Activated naive CD8-positive, alpha-beta T cell treated with anti-CD3 and anti-CD28 coated beads, Interleukin-2, amount 50 U/mL, for 16 hours (primary cell): ENCODE results near the gene KLHDC8A.

Source experiments
- DNase-seq: peaks from one replicate; pipeline ENCODE4 v3.0.0-alpha.2; 2020; ENCODE audit warnings: low read depth, low spot score

Gene KLHDC8A

DNA sequence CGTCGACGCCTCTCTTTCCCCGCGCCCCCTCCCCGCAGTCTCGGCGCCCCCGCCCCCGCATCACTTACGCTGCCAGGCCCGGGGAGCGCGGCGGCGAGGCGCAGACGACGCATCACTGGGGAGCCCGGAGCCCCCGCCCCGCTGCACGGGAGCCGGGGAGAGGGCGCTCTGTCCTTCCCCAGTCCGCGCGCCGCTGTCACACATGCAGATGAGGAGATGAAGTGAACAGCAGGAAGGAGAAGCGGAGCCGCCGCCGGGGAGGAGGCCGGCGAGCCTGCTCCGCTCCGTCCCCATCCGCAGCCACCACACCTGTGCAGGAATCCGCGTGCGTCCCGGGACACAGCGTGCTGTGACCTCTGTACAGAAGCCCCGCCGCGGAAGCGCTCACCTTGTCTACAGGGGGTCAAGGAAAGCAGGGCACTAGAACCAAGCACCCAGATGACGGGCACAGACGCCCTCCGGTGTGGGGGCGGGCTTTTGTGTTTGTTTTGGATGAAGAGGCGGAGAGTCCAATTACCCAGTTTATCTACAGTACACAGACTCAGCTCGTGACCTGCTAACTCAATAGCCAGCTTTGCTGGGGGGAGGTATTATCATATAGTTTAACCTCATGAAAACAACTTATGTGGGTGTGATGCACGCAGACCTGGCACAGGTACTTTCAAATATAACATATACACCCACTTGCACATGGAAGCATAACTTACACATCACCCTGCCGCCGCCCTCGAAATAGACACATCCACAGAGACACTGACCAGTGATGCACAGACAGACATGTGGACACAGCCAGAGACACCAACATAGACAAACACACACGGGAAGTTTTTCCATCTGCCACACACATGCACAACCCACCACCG lies 12.4 kb downstream of the KLHDC8A start:
- DNase-seq, result no peak

DNA sequence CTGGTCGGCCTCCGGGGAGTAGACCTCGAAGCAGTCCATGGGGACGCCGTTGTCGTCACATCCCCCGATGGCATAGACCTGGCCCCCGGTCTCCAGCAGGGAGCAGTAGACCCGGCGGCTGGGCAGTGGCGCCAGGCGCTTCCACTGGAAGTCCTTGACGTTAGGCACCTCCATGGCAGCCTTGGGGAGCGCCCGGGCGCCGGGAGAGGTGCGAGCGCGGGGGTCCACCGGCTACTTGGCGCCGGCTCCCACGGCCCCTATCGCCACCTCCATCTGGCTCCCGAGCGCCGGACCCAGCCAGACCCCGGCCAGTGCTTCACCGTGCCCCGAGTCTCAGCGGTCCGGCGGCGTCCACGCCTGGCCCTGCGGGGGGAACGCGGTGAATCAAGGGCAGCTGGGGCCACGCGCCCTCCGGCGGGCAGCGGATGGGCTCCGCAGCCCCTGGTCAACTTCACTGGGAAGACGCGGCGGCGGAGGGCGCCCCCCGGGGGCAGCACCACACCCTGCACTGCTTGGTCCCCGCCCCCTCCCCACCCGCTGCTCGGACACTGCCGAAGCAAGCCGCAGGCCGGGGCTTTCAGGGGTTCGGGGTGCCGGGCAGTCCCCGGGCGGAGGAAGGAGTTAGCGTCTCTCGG lies 13.2 kb downstream of the KLHDC8A start:
- no peak for DNase-seq

DNA sequence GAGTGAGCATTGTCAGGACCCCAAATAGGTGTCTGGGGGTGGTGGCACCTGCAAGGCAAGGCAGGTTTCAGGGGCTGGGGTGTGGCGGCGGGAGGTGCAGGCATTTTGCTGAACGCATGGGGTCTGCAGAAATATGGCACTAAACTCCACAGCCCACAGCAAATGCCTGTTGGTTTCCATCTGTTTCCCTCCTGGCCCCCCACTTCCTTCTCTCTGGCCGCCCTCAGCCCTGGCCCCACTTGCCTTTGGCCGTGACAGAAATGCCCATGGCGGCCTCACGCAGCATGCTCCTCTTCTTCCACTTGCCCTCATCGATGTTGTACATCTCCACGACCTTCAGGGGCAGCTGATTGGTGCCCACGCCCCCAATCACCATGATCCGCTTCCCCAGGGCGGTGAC lies 13.7 kb downstream of the KLHDC8A start:
- no peak for DNase-seq

DNA sequence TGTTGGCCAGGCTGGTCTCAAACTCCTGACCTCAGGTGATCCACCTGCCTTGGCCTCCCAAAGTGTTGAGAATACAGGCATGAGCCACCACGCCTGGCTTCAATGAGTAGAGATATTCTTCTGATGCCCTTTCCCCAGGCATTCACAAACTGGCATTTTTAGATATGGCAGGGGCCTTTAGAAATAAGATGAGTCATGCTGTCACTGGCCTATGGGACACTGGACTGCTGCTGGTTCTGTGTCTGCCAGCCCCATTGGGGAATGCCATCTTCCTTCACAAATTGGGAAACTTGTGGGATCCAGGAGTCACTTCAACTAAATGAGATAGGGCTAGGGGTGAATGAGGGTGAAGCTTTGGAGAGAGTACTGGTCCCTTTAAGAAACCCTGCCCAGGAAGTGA lies 16.0 kb downstream of the KLHDC8A start:
- DNase-seq, result no peak

DNA sequence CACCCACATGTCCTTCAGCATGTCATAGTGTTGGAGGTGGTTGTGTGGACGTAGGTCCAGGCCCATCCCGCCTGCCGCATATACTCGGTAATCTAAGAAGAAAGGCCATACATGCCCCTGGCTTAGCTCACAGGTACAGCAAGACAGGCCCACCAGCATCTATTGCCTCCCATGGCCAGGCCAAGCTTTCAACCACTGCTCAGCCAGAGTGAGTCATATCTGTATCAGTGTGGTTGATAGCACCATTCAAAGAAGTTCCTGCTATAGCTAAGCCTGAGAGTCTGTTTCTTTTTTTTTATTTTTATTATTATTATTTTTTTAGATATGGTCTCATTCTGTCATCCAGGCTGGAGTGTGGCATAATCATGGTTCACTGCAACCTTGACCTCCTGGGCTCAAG lies 17.0 kb downstream of the KLHDC8A start:
- no peak for DNase-seq

DNA sequence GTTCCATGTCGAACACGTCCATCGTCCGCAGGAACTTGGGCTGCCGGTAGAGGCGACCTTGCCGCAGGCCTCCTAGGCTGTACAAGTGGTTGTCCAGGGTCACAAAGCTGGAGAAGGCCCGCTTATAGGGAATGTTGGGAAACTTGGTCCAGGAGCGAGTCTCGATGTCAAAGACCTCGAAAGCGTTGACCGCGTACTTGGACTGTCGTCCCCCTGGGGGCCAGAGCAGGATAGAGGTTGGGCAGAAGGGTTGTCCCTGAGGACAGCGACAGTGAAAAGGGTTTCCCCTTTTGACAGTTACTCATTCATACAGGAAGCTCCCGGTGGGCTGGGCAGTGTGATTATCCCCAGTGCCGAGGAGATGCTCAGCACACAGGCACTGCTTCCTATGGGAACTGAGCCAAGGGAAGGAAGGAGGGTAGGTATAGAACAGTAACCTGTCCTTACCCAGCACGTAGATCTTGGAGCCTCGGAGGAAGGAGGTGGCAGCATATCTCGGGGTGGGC lies 17.5 kb downstream of the KLHDC8A start:
- no peak for DNase-seq

DNA sequence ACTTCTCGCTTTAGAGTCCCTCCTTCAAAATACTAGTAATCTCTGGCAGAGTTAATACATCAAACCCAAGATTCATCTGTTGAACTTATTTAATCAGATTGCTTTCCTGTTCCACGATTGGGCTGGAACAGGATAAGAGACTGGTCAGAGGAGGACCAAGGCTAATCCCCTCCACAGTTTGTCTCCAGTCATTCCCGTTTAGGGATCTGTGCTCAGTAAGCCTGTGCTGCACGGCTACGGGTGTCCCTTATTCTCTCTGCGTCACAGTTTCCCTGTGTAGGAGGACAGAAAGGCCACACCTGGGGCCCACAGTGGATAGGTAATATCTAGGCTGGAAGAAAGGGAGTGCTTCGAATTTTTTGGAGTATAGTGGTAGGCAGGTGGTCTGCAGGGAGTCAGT lies 18.7 kb downstream of the KLHDC8A start:
- no peak for DNase-seq

DNA sequence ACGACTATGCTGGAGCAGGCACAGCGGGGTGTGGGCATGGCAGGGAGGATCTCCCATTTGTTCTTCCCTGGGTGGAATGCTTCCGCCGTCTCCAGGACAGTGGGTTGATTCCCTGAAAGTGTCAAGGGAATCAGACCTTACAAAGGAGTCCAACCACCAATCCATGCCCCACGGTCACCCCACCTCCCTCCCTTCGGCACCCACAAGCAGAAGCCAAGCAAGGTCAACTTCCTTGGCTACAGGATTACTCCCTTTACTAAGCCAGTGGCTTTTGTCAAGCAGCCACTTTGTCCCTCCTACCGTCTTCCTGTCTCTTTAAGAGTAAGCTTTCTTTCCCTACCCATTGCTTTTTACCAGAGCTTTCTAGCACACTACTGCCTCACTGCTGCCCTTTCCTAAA lies 19.2 kb downstream of the KLHDC8A start:
- DNase-seq, result no peak

DNA sequence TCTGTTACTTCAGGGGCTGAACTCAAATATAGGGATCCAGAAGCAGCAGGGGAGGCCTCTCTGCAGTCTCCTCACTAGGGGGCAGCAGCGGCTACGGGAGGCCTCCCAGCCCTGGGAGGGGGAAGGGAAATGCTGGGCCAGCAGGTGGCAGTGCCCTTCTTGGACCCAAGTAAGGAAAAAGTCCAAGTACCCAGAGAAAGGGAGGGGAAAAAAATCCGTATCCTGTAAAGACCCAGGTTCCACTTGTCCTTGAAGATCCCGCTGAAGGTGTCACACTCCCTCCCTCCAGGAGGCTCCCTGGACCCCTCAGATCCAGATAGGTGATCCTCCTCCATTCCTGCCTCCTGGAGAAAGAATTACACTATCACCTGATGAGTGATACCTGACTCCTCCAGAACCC lies 21.0 kb downstream of the KLHDC8A start:
- peak; percentile 35 for DNase-seq

DNA sequence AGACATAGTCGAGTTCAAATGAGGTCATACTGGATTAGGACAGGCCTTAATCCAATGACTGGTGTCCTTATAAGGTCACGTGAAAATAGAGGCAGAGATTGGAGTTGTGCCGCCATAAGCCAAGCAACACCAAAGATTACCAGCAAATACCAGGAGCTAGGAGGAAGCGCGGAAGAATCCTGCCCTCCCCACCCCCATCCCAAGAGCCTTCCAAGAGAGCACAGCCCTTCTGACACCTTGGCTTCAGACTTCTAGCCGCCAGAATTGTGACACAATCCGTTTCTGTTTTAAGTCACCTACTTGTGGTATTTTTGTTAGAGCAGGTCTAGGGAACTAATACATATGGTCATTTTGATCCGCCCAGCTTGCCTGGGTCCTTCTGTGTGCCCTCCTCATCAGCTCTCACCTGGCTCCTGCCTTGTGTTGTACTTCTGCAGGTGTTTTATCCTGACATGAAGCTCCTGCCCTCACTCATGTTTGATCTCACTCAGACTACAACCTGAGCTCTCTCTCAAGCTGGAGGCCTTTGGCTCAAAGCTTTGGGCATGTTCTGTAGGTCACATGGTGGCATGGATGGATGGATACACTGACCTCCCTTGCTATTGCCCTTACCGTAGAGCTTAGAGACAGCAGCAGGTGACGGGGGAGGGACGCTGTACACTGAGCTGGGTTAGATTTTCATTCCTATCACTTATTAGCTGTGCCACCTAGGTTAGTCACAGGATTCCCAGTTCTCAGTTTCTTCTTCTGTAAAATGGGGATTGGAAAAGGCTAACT lies 24.5 kb downstream of the KLHDC8A start:
- DNase-seq, result no peak

DNA sequence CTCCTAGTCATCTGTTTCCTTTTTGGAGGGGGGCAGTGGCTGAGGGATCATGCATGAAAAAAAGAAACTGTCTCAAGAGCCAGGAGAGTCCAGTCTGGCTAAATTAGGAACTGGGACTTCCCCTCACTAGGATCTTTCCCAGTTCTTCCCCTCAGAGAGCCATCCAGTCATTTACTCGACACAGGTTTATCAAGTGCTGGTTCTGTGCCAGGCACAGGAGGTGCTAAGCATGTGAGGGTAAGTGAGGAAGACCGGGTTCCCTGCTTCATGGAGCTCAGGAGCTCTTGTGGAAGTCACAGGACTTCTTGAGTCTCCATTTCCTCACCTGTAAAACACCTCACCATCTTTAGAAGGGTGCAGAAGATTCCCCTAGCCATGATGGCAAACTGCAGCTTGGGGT lies 26.6 kb downstream of the KLHDC8A start:
- no peak for DNase-seq

DNA sequence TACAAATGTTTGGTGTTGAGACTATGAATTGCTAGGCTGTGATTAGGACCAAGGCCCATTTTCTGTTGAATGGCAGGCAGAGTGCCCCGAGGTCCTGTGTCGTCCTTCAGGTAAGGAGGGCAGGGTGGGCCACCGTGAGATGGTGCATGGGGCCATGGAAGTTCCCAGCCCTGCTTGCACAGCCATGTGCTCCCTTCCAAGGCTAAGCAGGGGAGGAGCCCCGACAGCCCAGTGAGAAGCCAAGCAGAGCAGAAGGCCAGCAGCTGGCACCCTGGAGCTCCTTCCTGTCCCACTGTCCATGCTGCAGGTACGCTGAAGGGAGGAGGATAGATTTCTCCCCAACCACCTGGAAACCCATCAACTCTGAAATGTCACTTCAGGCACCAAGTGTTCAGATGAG lies 27.0 kb downstream of the KLHDC8A start:
- no peak for DNase-seq

DNA sequence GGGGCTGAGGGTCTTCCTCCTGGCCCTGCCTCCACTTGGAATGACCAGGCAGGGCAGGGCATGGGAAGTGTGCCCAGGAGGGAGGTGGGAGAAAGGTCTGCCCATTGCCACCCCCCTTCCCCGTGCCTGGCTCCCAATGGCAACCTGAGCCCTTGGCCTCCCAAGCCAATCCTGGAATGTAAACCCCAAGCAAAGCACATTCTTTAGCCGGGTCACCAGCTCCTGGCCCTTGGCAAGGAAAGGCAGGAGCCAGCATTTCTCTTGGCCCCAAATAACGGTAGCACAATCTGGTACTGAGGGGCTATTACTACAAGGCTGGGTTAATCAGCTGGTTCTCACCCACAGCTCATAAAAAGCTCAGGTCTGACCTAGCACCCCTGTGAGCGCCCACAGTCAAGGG lies 28.2 kb downstream of the KLHDC8A start:
- DNase-seq, result no peak

DNA sequence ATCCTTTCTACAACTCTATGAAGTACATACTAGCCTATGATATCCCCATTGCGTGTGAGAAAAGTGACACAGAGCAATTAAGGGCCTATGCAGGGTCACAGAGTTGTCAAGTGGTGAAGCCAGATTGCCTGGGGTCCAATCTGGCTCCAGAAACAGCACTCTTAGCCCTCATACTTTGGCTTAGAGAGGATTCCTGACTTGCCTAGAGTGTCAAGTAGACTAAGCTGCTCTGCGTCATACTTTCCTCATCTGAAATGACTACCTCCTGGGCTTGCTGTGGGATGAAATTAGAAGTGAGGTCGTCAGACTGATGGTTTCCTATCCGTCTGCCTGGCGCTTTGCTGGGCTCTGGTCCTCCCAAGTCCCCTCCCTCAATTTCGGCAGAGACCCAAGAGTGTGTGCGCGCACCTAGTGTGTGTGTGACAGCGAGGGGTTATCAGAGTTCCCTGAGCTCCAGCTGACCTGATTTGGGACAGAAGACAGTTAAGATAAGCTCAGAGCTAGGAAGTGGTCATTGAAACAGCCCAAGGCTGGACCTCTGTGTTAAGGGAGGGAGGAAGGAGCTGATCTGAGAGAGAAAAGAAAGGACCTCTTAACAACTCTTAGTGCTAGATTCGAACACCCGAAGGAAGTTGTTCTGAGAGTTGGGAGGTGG lies 29.8 kb downstream of the KLHDC8A start:
- no peak for DNase-seq

DNA sequence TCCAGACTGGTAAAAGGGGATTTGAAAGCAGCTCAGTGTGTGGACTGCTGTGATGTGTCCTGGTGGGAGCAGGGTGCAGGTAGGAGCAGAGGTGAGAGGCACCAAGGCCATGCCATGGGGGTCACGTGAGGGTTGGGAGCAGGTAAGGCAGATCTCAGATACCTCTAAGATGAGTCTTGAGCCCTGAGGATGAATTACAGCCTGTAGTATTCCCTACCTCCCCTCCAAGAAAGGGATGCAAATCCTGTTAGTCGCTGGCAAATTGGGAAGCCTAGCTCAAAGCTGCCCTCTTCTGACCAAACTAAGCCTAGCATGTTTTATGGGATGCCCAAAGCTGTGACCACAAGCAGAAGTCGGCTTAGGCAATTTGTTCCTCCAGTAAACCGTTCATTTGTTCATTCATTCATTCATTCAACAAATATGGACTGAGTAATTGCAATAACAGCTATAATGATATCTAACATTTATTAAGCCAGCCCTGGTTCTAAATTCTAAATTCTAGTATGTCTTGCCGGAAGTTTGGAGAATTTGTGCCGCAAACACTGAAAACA lies 31.3 kb downstream of the KLHDC8A start:
- DNase-seq, result no peak

DNA sequence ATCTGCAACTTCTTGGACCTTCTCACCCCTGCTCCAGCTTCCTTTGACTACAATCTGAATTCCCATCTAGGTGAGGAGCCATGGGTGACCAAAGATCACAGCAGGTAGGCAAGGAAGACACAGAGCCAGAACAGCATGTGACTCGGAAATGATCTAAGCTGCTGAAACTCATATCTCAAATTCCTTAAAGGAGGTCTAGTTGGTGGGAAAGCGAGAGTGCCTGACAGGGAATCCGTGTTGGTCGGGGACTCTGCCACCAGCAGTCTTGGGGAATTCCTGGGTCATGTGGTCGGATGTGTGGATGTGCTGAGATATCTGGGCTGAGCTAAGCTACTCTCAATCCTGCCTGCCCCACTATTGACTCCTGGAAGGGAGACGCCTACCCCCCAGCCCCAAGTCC lies 31.9 kb downstream of the KLHDC8A start:
- no peak for DNase-seq

DNA sequence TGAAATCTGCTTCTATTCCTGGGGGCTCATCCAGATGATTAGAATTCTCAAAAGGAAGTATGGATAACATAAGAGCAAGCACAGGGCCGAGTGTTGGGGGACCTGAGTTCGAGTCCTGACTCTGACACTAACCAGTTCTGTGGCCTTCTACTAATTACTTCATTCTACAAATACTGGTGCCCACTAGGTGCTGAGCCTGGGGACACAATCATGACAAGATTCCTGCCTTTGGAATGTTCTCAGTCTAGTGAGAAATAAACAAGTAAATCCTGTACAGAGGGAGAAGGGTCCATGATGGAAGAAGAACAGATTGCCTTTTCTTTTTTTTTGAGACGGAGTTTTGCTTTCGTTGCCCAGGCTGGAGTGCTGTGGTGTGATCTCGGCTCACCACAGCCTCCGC lies 32.9 kb downstream of the KLHDC8A start:
- no peak for DNase-seq

DNA sequence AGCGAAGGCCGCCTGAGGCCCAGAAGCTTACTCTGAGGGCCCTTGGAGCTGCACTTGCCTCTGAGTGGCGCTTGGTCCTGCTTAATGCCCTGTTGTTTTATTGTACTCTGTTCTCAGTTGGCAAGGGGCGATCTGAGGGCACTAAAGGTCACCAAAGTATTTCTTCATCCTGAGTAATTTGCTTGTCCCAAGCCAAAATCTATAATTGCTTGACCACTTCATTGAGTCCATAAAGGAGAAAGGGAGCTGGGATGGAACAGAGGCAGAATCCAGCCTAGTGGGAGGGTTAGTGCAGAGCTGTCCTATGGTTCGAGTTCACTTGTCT lies 34.8 kb downstream of the KLHDC8A start:
- DNase-seq, result no peak

DNA sequence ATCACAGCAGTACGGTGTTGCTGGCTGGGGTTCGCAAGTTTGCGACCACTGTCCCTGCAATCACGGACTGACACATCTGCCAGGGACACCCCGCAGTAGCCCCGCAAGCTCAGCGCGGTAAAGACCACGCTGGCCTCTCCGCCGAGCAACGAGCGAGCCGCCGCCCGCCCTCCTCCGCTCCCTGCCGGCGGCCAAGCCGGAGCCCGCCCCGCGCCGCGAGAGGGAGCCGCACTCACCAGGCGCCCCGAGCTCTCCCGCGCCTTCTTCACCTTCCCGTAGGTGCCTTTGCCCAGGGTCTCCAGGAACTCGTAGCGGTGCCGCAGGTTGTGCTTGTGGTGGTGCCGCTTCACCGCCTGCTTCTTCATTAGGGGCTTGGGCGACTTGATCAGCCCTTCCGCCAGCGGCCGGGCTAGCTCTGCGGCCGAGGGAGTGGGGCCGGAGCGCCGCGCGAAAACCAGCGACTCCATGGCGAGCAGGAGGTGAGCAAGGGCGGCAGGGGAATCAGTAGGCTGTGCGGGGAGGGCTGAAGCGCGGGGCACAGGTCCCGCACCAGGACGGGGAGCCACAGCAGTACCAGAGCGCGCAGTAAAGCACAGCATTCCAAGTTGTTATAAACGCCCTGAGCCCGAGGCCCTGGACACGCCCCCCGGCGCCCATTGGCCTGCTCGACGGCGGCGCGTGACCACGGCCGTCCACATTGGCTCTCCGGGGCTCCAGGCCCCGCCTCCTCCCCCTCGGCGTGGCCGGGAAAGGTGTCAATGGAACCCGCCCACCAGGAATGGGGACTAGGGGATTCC lies 35.4 kb downstream of the KLHDC8A start, which contains the start of gene NUAK2:
TSS of gene NUAK2 (minus strand) at position 584 of the 797 bp plus-strand sequence. CDS start at position 467, 117 bp downstream.
- peak; percentile 63 for DNase-seq

DNA sequence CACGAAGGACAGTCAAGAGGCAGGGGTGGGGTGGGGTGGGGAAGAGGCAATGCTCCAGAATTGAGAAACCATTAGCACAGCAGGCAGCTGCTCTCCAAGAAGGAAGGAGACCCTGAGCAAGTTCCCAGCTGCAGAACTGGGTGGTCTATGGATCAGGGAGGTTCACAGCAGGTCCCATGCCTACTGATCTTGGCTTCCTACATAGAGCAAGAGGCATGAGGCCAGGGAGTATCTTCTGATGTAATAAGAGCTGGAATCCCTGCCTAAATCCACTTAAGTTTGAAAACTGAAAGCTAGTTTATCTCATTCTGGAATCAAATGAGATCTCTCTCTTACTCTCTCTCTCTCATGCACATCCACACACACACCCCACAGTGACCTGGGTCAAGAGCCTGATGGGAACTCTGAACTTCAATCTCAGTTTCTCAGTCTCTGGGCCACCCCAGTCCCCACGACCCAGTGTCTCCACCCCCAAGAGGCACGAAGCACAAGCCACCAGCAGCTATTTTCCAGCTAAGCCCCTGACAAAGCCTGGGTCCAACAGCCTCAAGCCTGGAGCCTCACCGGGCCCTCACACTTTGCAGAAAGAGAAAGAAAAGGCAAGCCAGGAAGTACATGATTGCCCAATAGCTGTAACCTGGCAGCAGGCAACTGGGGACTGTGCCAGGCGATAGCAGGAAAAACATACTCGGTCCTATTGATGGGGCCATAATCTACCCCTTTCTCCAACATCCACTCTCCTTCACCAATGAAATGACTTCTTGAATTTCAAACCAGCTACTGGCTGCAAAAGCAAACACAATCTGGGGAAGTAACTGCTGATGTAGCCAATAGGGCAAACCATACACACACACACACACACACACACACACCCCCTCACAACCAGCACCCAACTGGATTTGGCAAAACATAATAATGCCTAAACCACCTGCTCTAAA lies 37.4 kb downstream of the KLHDC8A start:
- no peak for DNase-seq
